ENCODE data around the gene POU6F2. TPM values are rescaled to one million over a fixed set of nuclear protein-coding genes. Genes with fewer than 3 reads are reported as not detected.

Gene POU6F2
- total RNA-seq, 1 experiment from 2014 or later = 0.19 TPM

DNA sequence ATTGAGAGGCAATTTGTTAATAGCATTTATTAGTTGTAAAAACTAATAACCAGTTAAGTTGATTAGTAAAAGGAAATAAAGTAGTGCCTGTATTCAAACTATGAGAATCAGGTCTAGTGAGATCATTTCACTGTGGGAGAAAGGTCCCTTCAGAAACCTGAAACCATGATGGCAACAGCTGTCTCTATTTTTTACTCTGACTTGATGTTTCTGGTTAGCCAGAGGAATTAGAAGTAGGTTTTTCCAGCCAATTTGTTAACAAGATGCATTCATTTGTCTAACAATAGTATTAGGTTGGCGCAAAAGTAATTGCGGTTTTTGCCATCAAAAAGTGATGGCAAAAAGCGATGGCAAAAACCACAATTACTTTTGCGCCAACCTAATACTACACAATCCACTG lies 316.3 kb downstream of the POU6F2 start:
- H3K4me1 Mint-ChIP-seq (ENCODE audit: insufficient read depth, unreplicated experiment) = no peaks in the 10 kb centered on the region
- TF ChIP-seq, protein P1, sequence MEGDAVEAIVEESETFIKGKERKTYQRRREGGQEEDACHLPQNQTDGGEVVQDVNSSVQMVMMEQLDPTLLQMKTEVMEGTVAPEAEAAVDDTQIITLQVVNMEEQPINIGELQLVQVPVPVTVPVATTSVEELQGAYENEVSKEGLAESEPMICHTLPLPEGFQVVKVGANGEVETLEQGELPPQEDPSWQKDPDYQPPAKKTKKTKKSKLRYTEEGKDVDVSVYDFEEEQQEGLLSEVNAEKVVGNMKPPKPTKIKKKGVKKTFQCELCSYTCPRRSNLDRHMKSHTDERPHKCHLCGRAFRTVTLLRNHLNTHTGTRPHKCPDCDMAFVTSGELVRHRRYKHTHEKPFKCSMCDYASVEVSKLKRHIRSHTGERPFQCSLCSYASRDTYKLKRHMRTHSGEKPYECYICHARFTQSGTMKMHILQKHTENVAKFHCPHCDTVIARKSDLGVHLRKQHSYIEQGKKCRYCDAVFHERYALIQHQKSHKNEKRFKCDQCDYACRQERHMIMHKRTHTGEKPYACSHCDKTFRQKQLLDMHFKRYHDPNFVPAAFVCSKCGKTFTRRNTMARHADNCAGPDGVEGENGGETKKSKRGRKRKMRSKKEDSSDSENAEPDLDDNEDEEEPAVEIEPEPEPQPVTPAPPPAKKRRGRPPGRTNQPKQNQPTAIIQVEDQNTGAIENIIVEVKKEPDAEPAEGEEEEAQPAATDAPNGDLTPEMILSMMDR (IDR thresholded peaks at IDR 0.05; ENCODE audit: unreplicated experiment) = no peak
- no peak overlapping the region for H3K4me3 Mint-ChIP-seq (ENCODE audit: unreplicated experiment)
- no peak overlapping the region for H3K27ac Mint-ChIP-seq (ENCODE audit: low read depth, unreplicated experiment)
- BruUV-seq (replicated peaks) = no TSS peak
- no peak for DNase-seq (ENCODE audit: unreplicated experiment)
- ChIA-PET CTCF (interaction anchor here (0.6 kb wide), 1 partner anchor 14 kb away, joined by 4 read pairs; no protein-coding TSS in a partner anchor), POLR2A (no interaction called here)
- peaks cover 13% of the 10 kb centered on the region for H3K9me3 Mint-ChIP-seq (ENCODE audit: unreplicated experiment)
- intact Hi-C loops (cut with micrococcal nuclease) = no loop called here
- peaks cover 66% of the 10 kb centered on the region for H3K27me3 Mint-ChIP-seq (ENCODE audit: insufficient read depth, unreplicated experiment)
- H3K36me3 Mint-ChIP-seq (ENCODE audit: insufficient read depth, unreplicated experiment) = no peaks in the 10 kb centered on the region

DNA sequence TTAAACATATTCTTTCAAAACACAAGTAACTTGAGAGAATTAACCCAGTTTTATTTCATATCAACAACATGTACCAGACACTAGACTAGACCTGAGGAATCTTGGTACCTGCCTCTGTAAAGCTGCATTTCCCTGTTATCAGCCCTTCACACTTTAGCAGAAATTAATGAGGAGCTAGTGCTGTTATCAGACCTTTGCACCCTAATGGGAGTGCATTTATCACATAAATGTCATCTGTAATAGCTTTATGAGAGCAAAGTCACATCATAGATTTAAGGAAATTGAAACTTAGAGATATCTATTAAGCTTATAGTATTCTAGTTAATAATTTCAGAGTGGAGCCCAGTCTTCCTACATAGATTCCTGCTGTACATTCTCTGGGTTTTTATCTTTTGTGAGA lies 318.1 kb downstream of the POU6F2 start:
- intact Hi-C loops (cut with micrococcal nuclease) = no loop called here
- Mint-ChIP-seq H3K9me3 (ENCODE audit: unreplicated experiment) (peaks cover 13% of the 10 kb centered on the region), H3K4me1 (ENCODE audit: insufficient read depth, unreplicated experiment) (no peaks in the 10 kb centered on the region), H3K4me3 (ENCODE audit: unreplicated experiment) (no peak overlapping the region), H3K27ac (ENCODE audit: low read depth, unreplicated experiment) (no peak overlapping the region), H3K27me3 (ENCODE audit: insufficient read depth, unreplicated experiment) (peaks cover 70% of the 10 kb centered on the region), H3K36me3 (ENCODE audit: insufficient read depth, unreplicated experiment) (no peaks in the 10 kb centered on the region)
- no TSS peak for BruUV-seq (replicated peaks)
- ChIA-PET POLR2A (interaction anchor here (0.7 kb wide), 1 partner anchor 296 kb away, joined by 3 read pairs; no protein-coding TSS in a partner anchor), CTCF (interaction anchor here (0.5 to 0.6 kb wide), 2 partner anchors 24 to 569 kb away, joined by 3 to 4 read pairs; no protein-coding TSS in a partner anchor)
- TF ChIP-seq, protein P1 (IDR thresholded peaks at IDR 0.05; ENCODE audit: unreplicated experiment) = no peak
- no peak for DNase-seq (ENCODE audit: unreplicated experiment)

DNA sequence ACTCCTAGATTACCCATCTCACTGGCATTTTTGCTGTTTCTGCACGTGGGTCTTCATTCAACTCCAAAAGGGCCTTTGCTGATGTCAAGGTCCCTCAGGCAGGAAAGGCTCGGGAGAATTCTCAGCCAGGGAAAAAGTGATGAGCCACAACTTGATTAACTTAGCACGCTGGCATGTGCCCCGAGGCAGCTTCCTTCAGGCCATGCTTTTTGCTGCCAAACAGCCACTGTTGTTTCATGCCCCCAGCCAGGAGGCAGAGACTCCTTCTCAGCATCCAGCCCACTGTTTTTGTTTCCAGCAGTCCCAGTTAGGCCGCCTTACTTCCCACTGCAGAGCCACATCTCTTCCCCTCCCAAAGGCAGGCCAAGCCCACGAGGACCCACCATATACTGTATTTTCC lies 322.0 kb downstream of the POU6F2 start:
- DNase-seq (ENCODE audit: unreplicated experiment) = no peak
- Mint-ChIP-seq H3K4me1 (ENCODE audit: insufficient read depth, unreplicated experiment) (no peaks in the 10 kb centered on the region), H3K4me3 (ENCODE audit: unreplicated experiment) (no peak overlapping the region), H3K9me3 (ENCODE audit: unreplicated experiment) (peaks cover 13% of the 10 kb centered on the region), H3K27me3 (ENCODE audit: insufficient read depth, unreplicated experiment) (peaks cover 53% of the 10 kb centered on the region), H3K36me3 (ENCODE audit: insufficient read depth, unreplicated experiment) (no peaks in the 10 kb centered on the region), H3K27ac (ENCODE audit: low read depth, unreplicated experiment) (no peak overlapping the region)
- BruUV-seq (replicated peaks) = no TSS peak
- TF ChIP-seq, protein P1 (IDR thresholded peaks at IDR 0.05; ENCODE audit: unreplicated experiment) = no peak
- CTCF ChIA-PET = no interaction called here
- intact Hi-C loops (cut with micrococcal nuclease) = no loop called here
- POLR2A ChIA-PET = no interaction called here

DNA sequence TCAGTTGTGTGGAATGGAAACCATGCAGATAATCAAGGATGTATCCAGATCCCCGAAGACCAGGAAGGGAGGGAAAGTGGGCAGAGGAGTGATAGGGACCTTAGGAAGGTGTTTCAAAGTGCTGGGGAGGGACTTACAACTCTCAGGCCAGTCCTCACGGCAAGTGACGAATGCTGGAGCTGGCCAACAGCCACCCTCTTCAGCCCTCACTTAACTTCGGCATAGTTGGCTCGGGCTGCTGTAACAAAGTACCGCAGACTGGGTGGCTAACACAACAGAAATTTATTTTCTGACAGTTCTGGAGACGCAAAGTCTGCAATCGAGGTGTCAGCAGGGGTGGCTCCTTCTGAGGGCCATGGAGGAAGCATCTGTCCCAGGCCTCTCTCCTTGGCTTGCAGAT lies 322.6 kb downstream of the POU6F2 start:
- TF ChIP-seq, protein P1 (IDR thresholded peaks at IDR 0.05; ENCODE audit: unreplicated experiment) = no peak
- Mint-ChIP-seq H3K4me3 (ENCODE audit: unreplicated experiment) (no peak overlapping the region), H3K9me3 (ENCODE audit: unreplicated experiment) (peaks cover 13% of the 10 kb centered on the region), H3K27me3 (ENCODE audit: insufficient read depth, unreplicated experiment) (peaks cover 53% of the 10 kb centered on the region), H3K36me3 (ENCODE audit: insufficient read depth, unreplicated experiment) (no peaks in the 10 kb centered on the region), H3K27ac (ENCODE audit: low read depth, unreplicated experiment) (no peak overlapping the region), H3K4me1 (ENCODE audit: insufficient read depth, unreplicated experiment) (no peaks in the 10 kb centered on the region)
- no TSS peak for BruUV-seq (replicated peaks)
- intact Hi-C loops (cut with micrococcal nuclease) = no loop called here
- CTCF ChIA-PET = no interaction called here
- no peak for DNase-seq (ENCODE audit: unreplicated experiment)
- POLR2A ChIA-PET = no interaction called here

Measured in MCF 10A (cell line).